Left ventricle myocardium inferior (tissue), 1 donor: Measurements from ENCODE around the gene AGAP2. TPM values are rescaled to one million over a fixed set of nuclear protein-coding genes. Genes with fewer than 3 reads are reported as not detected.

Experiments
- DNase-seq: peaks from one replicate; pipeline ENCODE4 v3.0.0-alpha.2; 2020
- H3K27ac ChIP-seq: fragments of 200-600 bp; replicated peaks from 2 replicates; pipeline ENCODE4 v1.8.0; 2021
- H3K27me3 ChIP-seq: fragments of 200-600 bp; 2 replicates; pipeline ENCODE4 v1.8.0; 2021; ENCODE audit warnings: low read depth
- H3K36me3 ChIP-seq: fragments of 200-600 bp; 2 replicates; pipeline ENCODE4 v1.8.0; 2021
- H3K4me1 ChIP-seq: fragments of 200-600 bp; 2 replicates; pipeline ENCODE4 v1.8.0; 2021
- H3K4me3 ChIP-seq: fragments of 200-600 bp; 2 replicates; pipeline ENCODE4 v1.8.0; 2021; ENCODE audit warnings: mild to moderate bottlenecking, moderate library complexity
- H3K9me3 ChIP-seq: fragments of 200-600 bp; replicated peaks from 2 replicates; pipeline ENCODE4 v1.8.0; 2021
- CTCF ChIP-seq: fragments of 200-600 bp; IDR thresholded peaks from 2 replicates; pipeline ENCODE4 v1.8.0; 2021; ENCODE audit warnings: antibody characterized with exemption, mild to moderate bottlenecking, borderline replicate concordance
- intact Hi-C: fragments of 100-400 bp; cut with micrococcal nuclease; formaldehyde crosslinking; loops from one replicate; pipeline ENCODE4 v1.11.0; 2022
- total RNA-seq: library from RNA; stranded (reverse); fragmentation: NEBNext Ultra II Directional; extraction: Animal tissue kit (Norgen Biotek cat#: 25700); gene quantifications from one replicate; pipeline ENCODE4 v1.2.1, GENCODE V29; 2021
- donor health status: DM: no; HTN: yes; CAD: no; lungs with severe emphysema.

Gene AGAP2
- total RNA-seq, 1 donor from 2014 or later: 6.5 TPM

GRCh38 chr12:57719777-57720605 is 18.6 kb downstream of the AGAP2 start:
- TF ChIP-seq CTCF: no peak
- no peak overlapping the region for H3K4me3 ChIP-seq
- no peak overlapping the region for H3K27ac ChIP-seq
- no peak for DNase-seq
- H3K4me1 ChIP-seq: no peaks in the 10 kb centered on the region
- H3K27me3 ChIP-seq: peaks cover 10% of the 10 kb centered on the region
- intact Hi-C loops: no loop called here
- peaks cover 63% of the 10 kb centered on the region for H3K36me3 ChIP-seq
- no peaks in the 10 kb centered on the region for H3K9me3 ChIP-seq

- no peak for DNase-seq
- peaks cover 69% of the 10 kb centered on the region for H3K36me3 ChIP-seq
- no peaks in the 10 kb centered on the region for H3K9me3 ChIP-seq
- intact Hi-C loops: no loop called here
- no peak overlapping the region for H3K27ac ChIP-seq
- no peaks in the 10 kb centered on the region for H3K4me1 ChIP-seq
- H3K27me3 ChIP-seq: peaks cover under 1% of the 10 kb centered on the region
- no peak overlapping the region for H3K4me3 ChIP-seq
- TF ChIP-seq CTCF: no peak
Measured at GRCh38 chr12:57718641-57719528, 19.7 kb downstream of the AGAP2 start.

- no peak overlapping the region for H3K4me3 ChIP-seq
- no peaks in the 10 kb centered on the region for H3K4me1 ChIP-seq
- H3K9me3 ChIP-seq: no peaks in the 10 kb centered on the region
- H3K36me3 ChIP-seq: peaks cover 69% of the 10 kb centered on the region
- TF ChIP-seq CTCF: no peak
- DNase-seq: no peak
- H3K27me3 ChIP-seq: no peaks in the 10 kb centered on the region
- intact Hi-C loops: no loop called here
- H3K27ac ChIP-seq: no peak overlapping the region
Measured at GRCh38 chr12:57717846-57718640, 20.5 kb downstream of the AGAP2 start.

- H3K27me3 ChIP-seq: no peaks in the 10 kb centered on the region
- TF ChIP-seq CTCF: no peak
- no peaks in the 10 kb centered on the region for H3K9me3 ChIP-seq
- H3K36me3 ChIP-seq: peaks cover 75% of the 10 kb centered on the region
- H3K27ac ChIP-seq: no peak overlapping the region
- no peak for DNase-seq
- intact Hi-C loops: no loop called here
- no peak overlapping the region for H3K4me3 ChIP-seq
- no peaks in the 10 kb centered on the region for H3K4me1 ChIP-seq
Measured at GRCh38 chr12:57717131-57717530, 21.4 kb downstream of the AGAP2 start.

GRCh38 chr12:57716305-57716704 is 22.2 kb downstream of the AGAP2 start:
- H3K27me3 ChIP-seq: no peaks in the 10 kb centered on the region
- no peak for DNase-seq
- peaks cover 78% of the 10 kb centered on the region for H3K36me3 ChIP-seq
- H3K4me1 ChIP-seq: no peaks in the 10 kb centered on the region
- no peak overlapping the region for H3K4me3 ChIP-seq
- no peak for TF ChIP-seq CTCF
- no peaks in the 10 kb centered on the region for H3K9me3 ChIP-seq
- intact Hi-C loops: no loop called here
- H3K27ac ChIP-seq: no peak overlapping the region
